MCF 10A (cell line): ENCODE measurements around the gene PDE2A. TPM values are rescaled to one million over a fixed set of nuclear protein-coding genes. Genes with fewer than 3 reads are reported as not detected.

Source experiments
- BruUV-seq: library from RNA; stranded (reverse); fragments of 400-500 nt; replicated peaks from 2 replicates; lab custom pipeline; 2021; lab: Mats Ljungman, UMichigan
- CTCF ChIA-PET: fragments of 300-600 bp; sonication (Branson Sonifier 250); formaldehyde crosslinking; extraction: SDS; loops from one replicate; lab custom pipeline; 2021; ENCODE audit warnings: antibody characterized with exemption, inconsistent platforms; lab: Yijun Ruan, JAX
- POLR2A ChIA-PET: fragments of 300-600, 350-650 bp; sonication (Branson Sonifier 250); formaldehyde crosslinking; extraction: SDS; loops from one replicate; lab custom pipeline; 2020; ENCODE audit warnings: antibody characterized with exemption, inconsistent platforms; lab: Yijun Ruan, JAX
- DNase-seq: peaks from one replicate; pipeline ENCODE4 v3.0.0-alpha.2; 2018; ENCODE audit not compliant: unreplicated experiment
- H3K27ac Mint-ChIP-seq: one replicate; pipeline ENCODE4 v1.8.0; 2022; ENCODE audit warnings: mild to moderate bottlenecking, low read depth, mixed read lengths; ENCODE audit not compliant: unreplicated experiment
- H3K27me3 Mint-ChIP-seq: one replicate; pipeline ENCODE4 v1.8.0; 2022; ENCODE audit warnings: mixed read lengths; ENCODE audit not compliant: insufficient read depth, unreplicated experiment
- H3K36me3 Mint-ChIP-seq: one replicate; pipeline ENCODE4 v1.8.0; 2022; ENCODE audit warnings: mild to moderate bottlenecking, moderate library complexity, mixed read lengths; ENCODE audit not compliant: insufficient read depth, unreplicated experiment
- H3K4me1 Mint-ChIP-seq: one replicate; pipeline ENCODE4 v1.8.0; 2022; ENCODE audit warnings: mixed read lengths; ENCODE audit not compliant: insufficient read depth, unreplicated experiment
- H3K4me3 Mint-ChIP-seq: one replicate; pipeline ENCODE4 v1.8.0; 2022; ENCODE audit warnings: mild to moderate bottlenecking, moderate library complexity, mixed read lengths; ENCODE audit not compliant: unreplicated experiment
- H3K9me3 Mint-ChIP-seq: one replicate; pipeline ENCODE4 v1.8.0; 2022; ENCODE audit warnings: mixed read lengths; ENCODE audit not compliant: unreplicated experiment
- CTCF ChIP-seq: fragments of 200-600 bp; IDR thresholded peaks from one replicate; pipeline ENCODE4 v1.8.0; 2022; ENCODE audit warnings: antibody characterized with exemption, mild to moderate bottlenecking; ENCODE audit not compliant: unreplicated experiment
- intact Hi-C: fragments of 100-400 bp; cut with micrococcal nuclease; formaldehyde crosslinking; loops from 2 replicates; pipeline ENCODE4 v1.14.1; 2022
- total RNA-seq: library from RNA; stranded (reverse); gene quantifications from 2 replicates; pipeline ENCODE4 v1.2.3, GENCODE V29; 2022

The PDE2A gene
- total RNA-seq, 1 experiment from 2014 or later = 1.9 TPM

DNA sequence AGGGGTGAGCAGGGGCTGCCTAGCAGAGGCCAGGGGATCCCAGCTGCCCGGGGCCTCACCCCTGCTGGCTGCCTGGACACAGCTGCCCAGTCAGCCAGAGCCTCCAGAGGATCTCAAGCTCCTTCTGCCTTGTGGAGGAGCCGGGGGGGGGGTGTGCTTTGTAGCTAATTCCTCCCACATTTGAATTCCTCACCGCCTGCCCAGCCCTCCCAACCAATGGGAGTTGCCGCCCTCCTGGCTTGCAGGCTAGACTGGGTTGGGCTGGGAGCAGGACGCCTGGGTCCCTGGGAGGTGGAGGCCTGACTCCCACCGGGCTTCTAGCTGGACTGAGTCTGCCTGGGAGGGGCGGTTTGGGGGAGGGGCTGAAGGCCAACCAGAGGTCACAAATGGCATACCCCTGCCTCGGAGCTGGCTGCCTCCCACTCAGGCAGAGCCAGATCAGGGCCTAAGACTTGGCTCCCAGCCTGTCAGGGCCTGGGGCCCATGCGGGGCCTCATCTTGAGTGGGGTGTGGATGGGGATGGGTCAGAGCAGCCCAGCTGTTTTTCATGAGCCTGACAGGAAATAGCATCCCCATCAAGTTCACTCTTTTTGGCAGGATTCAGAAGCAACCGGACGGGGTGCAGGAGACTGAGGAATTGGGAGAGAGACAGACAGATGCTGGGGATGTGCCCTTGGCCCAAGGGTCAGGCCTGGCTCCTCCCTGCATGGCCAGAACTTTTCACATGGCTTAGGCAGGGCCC, 29.2 kb upstream of the PDE2A start:
- no peak for DNase-seq
- H3K36me3 Mint-ChIP-seq = peaks cover 57% of the 10 kb centered on the region
- ChIA-PET POLR2A (no interaction called here), CTCF (interaction anchor here (1.1 kb wide), 1 partner anchor 8 kb away, joined by 3 read pairs; no protein-coding TSS in a partner anchor)
- intact Hi-C loops = no loop called here
- H3K27ac Mint-ChIP-seq = no peak overlapping the region
- H3K4me1 Mint-ChIP-seq = no peaks in the 10 kb centered on the region
- TF ChIP-seq CTCF = no peak
- no peaks in the 10 kb centered on the region for H3K27me3 Mint-ChIP-seq
- no peak overlapping the region for H3K4me3 Mint-ChIP-seq
- no TSS peak for BruUV-seq
- H3K9me3 Mint-ChIP-seq = no peaks in the 10 kb centered on the region

- no peaks in the 10 kb centered on the region for H3K9me3 Mint-ChIP-seq
- ChIA-PET POLR2A (interaction anchor here (0.6 kb wide), 1 partner anchor 484 kb away, joined by 3 read pairs; no protein-coding TSS in a partner anchor), CTCF (interaction anchor here (0.6 to 1.7 kb wide), 2 partner anchors 20 to 128 kb away, joined by 3 to 4 read pairs; no protein-coding TSS in a partner anchor)
- BruUV-seq = no TSS peak
- H3K4me1 Mint-ChIP-seq = no peaks in the 10 kb centered on the region
- no peak overlapping the region for H3K4me3 Mint-ChIP-seq
- peaks cover 56% of the 10 kb centered on the region for H3K36me3 Mint-ChIP-seq
- intact Hi-C loops = no loop called here
- H3K27me3 Mint-ChIP-seq = no peaks in the 10 kb centered on the region
- DNase-seq = no peak
- H3K27ac Mint-ChIP-seq = no peak overlapping the region
- no peak for TF ChIP-seq CTCF
Measured at GRCh38 chr11:72702577-72703241, 28.5 kb upstream of the PDE2A start.

DNA sequence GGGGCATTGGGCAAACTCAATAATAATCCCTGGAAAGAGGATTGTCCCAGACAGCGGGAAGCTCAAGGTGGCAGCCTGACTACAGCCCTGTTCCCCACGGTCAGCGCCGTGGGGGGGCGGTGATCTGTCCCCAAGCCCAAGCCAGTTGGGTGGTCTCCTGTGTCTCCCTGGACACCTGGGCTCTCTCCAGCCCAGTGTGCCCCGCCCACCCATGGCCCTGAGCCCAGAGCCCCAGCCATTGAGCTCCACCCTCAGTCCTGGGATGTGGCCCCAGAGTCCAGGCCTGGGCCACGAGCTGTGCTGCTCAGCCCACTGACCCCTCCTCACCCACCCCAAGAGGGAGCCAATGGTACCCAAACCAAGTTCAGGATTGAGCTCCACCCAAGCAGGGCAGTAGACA, 27.9 kb upstream of the PDE2A start:
- H3K27me3 Mint-ChIP-seq = no peaks in the 10 kb centered on the region
- no peaks in the 10 kb centered on the region for H3K9me3 Mint-ChIP-seq
- no peak overlapping the region for H3K27ac Mint-ChIP-seq
- peaks cover 50% of the 10 kb centered on the region for H3K36me3 Mint-ChIP-seq
- TF ChIP-seq CTCF = no peak
- no peak overlapping the region for H3K4me3 Mint-ChIP-seq
- CTCF ChIA-PET = interaction anchor here (0.6 to 1.7 kb wide), 2 partner anchors 19 to 129 kb away, joined by 3 to 4 read pairs; no protein-coding TSS in a partner anchor
- POLR2A ChIA-PET = interaction anchor here (0.6 kb wide), 1 partner anchor 484 kb away, joined by 3 read pairs; no protein-coding TSS in a partner anchor
- DNase-seq = no peak
- intact Hi-C loops = no loop called here
- no peaks in the 10 kb centered on the region for H3K4me1 Mint-ChIP-seq
- no TSS peak for BruUV-seq

GRCh38 chr11:72701466-72701865, 27.2 kb upstream of the PDE2A start:
- no peak for DNase-seq
- no peaks in the 10 kb centered on the region for H3K9me3 Mint-ChIP-seq
- no peaks in the 10 kb centered on the region for H3K27me3 Mint-ChIP-seq
- CTCF ChIA-PET = interaction anchor here (0.5 to 1.7 kb wide), 3 partner anchors 10 to 130 kb away, joined by 3 to 4 read pairs (median 3); no protein-coding TSS in a partner anchor
- H3K36me3 Mint-ChIP-seq = peaks cover 52% of the 10 kb centered on the region
- no peak overlapping the region for H3K27ac Mint-ChIP-seq
- no TSS peak for BruUV-seq
- intact Hi-C loops = no loop called here
- H3K4me3 Mint-ChIP-seq = no peak overlapping the region
- no peaks in the 10 kb centered on the region for H3K4me1 Mint-ChIP-seq
- TF ChIP-seq CTCF = no peak
- POLR2A ChIA-PET = no interaction called here
